Measurements from ENCODE around the gene TIAM1.

DNA sequence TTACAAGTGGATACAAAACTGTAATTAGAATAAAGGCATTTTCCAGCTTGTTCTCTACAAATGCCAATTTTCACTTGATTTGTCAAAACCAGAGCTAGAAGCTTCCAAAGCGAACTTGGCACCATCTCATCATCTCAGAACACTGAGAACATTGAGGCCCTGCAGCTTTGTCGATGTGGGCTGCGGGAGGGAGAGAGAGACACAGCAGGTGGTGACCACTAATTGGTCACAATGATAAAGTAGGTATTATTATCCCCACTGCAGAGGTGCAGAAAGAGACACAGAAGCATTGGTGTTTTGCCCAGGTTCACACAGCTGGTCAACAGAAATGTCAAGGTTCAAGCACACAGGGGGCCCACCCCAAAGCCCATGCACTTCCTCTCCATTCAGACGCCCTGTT is 233.6 kb downstream of the TIAM1 start:
- TF ChIP-seq GATA3 (IDR thresholded peaks at IDR 0.05; ENCODE audit: low read depth, low read length) (no peak), GATA2 (IDR thresholded peaks at IDR 0.05; ENCODE audit: low read depth, low read length) (no peak)

All from SH-SY5Y (cell line).